Colonic mucosa (tissue), 4 donors: ENCODE results near the gene ENG. TPM values are rescaled to one million over a fixed set of nuclear protein-coding genes. Genes with fewer than 3 reads are reported as not detected.

ENCODE experiments used
- DNase-seq: peaks from one replicate; pipeline ENCODE4 v3.0.0-alpha.2; 2020
- H3K27ac ChIP-seq: fragments of 200-600 bp; one replicate; pipeline ENCODE4 v1.8.0; 2021
- H3K27me3 ChIP-seq: fragments of 200-600 bp; one replicate; pipeline ENCODE4 v1.8.0; 2021
- H3K36me3 ChIP-seq: fragments of 200-600 bp; one replicate; pipeline ENCODE4 v1.8.0; 2021
- H3K4me1 ChIP-seq: fragments of 200-600 bp; one replicate; pipeline ENCODE4 v1.8.0; 2021; ENCODE audit warnings: mild to moderate bottlenecking
- H3K4me3 ChIP-seq: fragments of 200-600 bp; one replicate; pipeline ENCODE4 v1.8.0; 2021
- H3K9ac ChIP-seq, 2 donors: one replicate each; pipeline ENCODE4 v1.7.0; 2013; ENCODE audit warnings: control low read depth in 2 of 2, low read depth in 2 of 2, low read length in 2 of 2
- H3K9me3 ChIP-seq: fragments of 200-600 bp; one replicate; pipeline ENCODE4 v1.8.0; 2021
- intact Hi-C: fragments of 100-400 bp; cut with DNase I; formaldehyde crosslinking; loops from one replicate; pipeline ENCODE4 v1.14.1; 2022
- total RNA-seq, 2 donors: library from RNA; stranded (reverse); fragmentation: NEBNext Ultra II Directional in 1 of 2; extraction: Animal tissue kit (Norgen Biotek cat#: 25700) in 1 of 2; gene quantifications; one replicate each; pipeline ENCODE4 v1.2.1, GENCODE V29; 2021
- TF ChIP-seq, protein P1 (sequence below): fragments of 200-600 bp; IDR thresholded peaks from one replicate; pipeline ENCODE4 v1.8.0; 2022; ENCODE audit warnings: antibody characterized with exemption, mild to moderate bottlenecking
- donor health status: healthy.
- donor health status: DM: no; HTN: no; CAD: no.
- donor health status: DM: no; HTN: no; CAD: no.

The ENG gene
- total RNA-seq, 2 donors from 2014 or later = 15.4 to 34.5 TPM

- peak; percentile 73 for DNase-seq
- Histone ChIP-seq H3K4me3 (no peak overlapping the region), H3K9ac (no peak overlapping the region), H3K36me3 (peaks cover 36% of the 10 kb centered on the region), H3K4me1 (peaks cover 12% of the 10 kb centered on the region), H3K9me3 (no peaks in the 10 kb centered on the region), H3K27me3 (no peaks in the 10 kb centered on the region), H3K27ac (peak overlapping the region; percentile 75)
- intact Hi-C loops = no loop called here
- TF ChIP-seq, protein P1, sequence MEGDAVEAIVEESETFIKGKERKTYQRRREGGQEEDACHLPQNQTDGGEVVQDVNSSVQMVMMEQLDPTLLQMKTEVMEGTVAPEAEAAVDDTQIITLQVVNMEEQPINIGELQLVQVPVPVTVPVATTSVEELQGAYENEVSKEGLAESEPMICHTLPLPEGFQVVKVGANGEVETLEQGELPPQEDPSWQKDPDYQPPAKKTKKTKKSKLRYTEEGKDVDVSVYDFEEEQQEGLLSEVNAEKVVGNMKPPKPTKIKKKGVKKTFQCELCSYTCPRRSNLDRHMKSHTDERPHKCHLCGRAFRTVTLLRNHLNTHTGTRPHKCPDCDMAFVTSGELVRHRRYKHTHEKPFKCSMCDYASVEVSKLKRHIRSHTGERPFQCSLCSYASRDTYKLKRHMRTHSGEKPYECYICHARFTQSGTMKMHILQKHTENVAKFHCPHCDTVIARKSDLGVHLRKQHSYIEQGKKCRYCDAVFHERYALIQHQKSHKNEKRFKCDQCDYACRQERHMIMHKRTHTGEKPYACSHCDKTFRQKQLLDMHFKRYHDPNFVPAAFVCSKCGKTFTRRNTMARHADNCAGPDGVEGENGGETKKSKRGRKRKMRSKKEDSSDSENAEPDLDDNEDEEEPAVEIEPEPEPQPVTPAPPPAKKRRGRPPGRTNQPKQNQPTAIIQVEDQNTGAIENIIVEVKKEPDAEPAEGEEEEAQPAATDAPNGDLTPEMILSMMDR = no peak
Measured at GRCh38 chr9:127897193-127897692, 42.8 kb upstream of the ENG start.

GRCh38 chr9:127896395-127897192 lies 42.1 kb upstream of the ENG start:
- H3K36me3 ChIP-seq = peaks cover 37% of the 10 kb centered on the region
- TF ChIP-seq, protein P1 = no peak
- H3K4me1 ChIP-seq = peaks cover 12% of the 10 kb centered on the region
- no peaks in the 10 kb centered on the region for H3K9me3 ChIP-seq
- no peaks in the 10 kb centered on the region for H3K27me3 ChIP-seq
- intact Hi-C loops = no loop called here
- H3K27ac ChIP-seq = no peak overlapping the region
- no peak overlapping the region for H3K4me3 ChIP-seq
- peak; percentile 15 for DNase-seq
- no peak overlapping the region for H3K9ac ChIP-seq

- DNase-seq = peak; percentile 17
- intact Hi-C loops = no loop called here
- H3K27ac ChIP-seq = no peak overlapping the region
- H3K9ac ChIP-seq = no peak overlapping the region
- H3K4me1 ChIP-seq = peaks cover 12% of the 10 kb centered on the region
- TF ChIP-seq, protein P1 = no peak
- H3K27me3 ChIP-seq = no peaks in the 10 kb centered on the region
- H3K4me3 ChIP-seq = no peak overlapping the region
- no peaks in the 10 kb centered on the region for H3K9me3 ChIP-seq
- H3K36me3 ChIP-seq = peaks cover 37% of the 10 kb centered on the region
Measured at GRCh38 chr9:127895811-127896210, 41.4 kb upstream of the ENG start.

GRCh38 chr9:127893392-127893791 lies 38.9 kb upstream of the ENG start:
- Histone ChIP-seq H3K9ac (no peak overlapping the region), H3K36me3 (peaks cover 37% of the 10 kb centered on the region), H3K27ac (no peak overlapping the region), H3K9me3 (no peaks in the 10 kb centered on the region), H3K4me3 (no peak overlapping the region), H3K4me1 (peaks cover 6% of the 10 kb centered on the region), H3K27me3 (no peaks in the 10 kb centered on the region)
- no peak for DNase-seq
- TF ChIP-seq, protein P1 = no peak
- intact Hi-C loops = no loop called here

GRCh38 chr9:127892831-127893230 lies 38.4 kb upstream of the ENG start:
- no peak for DNase-seq
- no peaks in the 10 kb centered on the region for H3K9me3 ChIP-seq
- H3K27ac ChIP-seq = no peak overlapping the region
- no peak overlapping the region for H3K4me3 ChIP-seq
- H3K9ac ChIP-seq = no peak overlapping the region
- intact Hi-C loops = no loop called here
- peaks cover 4% of the 10 kb centered on the region for H3K4me1 ChIP-seq
- no peaks in the 10 kb centered on the region for H3K27me3 ChIP-seq
- peaks cover 37% of the 10 kb centered on the region for H3K36me3 ChIP-seq
- TF ChIP-seq, protein P1 = no peak
